G401.6 (cell line): Measurements from ENCODE around the gene ADIPOR2.

ENCODE experiments used
- FAIRE-seq: peaks from 2 replicates; lab custom pipeline; 2012; peaks lifted over from hg19 to GRCh38; lab: Jason Lieb, UNC

Gene ADIPOR2

DNA sequence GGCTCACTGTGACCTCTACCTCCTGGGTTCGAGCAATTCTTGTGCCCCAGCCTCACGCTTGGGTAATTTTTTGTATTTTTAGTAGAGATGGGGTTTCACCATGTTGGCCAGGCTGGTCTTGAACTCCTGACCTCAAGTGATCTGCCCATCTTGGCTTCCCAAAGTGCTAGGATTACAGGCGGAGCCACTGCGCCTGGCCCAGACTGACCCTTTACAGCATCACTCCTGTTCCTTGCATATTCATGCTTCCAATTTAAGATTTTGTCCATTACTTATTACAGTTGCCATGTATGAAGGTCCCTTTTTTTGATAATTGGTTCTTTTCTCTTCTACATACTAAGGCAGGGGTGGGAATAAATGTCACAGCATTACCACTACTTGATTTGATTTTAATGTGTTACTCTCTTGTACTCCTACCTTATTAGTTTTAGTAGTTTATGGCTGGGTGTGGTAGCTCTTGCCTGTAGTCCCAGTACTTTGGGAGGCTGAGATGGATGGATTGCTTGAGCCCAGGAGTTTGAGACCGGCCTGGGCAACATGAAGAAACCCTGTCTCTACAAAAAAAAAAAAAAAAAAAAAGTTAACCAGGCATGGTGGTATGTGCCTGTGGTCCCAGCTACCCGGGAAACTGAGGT is 46.9 kb downstream of the ADIPOR2 start:
- FAIRE-seq = no peak

DNA sequence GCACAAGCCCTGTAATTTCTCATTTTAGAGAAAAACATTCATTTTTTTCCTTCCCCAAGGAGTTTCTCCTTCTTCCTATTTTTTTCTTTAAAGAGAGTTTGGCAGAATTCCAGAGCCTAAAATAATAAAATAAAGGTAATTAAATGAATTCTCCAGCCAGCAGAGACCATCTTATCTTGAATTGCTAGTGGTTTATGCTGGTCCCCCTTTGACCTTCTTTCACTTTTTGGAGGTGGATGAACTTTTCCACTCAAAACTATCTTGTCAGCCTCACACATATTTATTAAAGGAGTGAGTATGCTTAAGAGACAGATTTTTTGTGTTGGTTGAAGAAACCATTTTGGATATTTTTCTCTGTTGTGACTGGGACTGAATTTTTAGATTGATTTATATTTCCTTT is 47.6 kb downstream of the ADIPOR2 start:
- FAIRE-seq = no peak

DNA sequence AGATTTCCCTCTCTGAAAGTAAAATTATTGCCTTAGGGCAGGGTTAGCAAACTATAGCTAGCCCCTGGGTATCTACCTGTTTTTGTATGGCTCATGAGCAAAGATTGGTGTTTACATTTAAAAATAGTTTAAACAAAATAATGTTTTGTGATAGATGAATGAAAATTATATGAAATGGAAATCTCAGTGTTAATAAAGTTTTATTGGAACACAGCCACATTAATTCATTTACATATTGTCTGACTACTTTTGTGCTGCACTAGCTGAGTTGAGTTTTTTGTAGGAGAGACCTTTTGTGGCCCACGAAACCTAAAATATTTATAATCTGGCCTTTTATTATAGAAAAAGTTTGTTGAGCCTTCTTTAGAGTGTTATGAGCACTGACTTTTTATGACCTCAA is 48.5 kb downstream of the ADIPOR2 start:
- no peak for FAIRE-seq

DNA sequence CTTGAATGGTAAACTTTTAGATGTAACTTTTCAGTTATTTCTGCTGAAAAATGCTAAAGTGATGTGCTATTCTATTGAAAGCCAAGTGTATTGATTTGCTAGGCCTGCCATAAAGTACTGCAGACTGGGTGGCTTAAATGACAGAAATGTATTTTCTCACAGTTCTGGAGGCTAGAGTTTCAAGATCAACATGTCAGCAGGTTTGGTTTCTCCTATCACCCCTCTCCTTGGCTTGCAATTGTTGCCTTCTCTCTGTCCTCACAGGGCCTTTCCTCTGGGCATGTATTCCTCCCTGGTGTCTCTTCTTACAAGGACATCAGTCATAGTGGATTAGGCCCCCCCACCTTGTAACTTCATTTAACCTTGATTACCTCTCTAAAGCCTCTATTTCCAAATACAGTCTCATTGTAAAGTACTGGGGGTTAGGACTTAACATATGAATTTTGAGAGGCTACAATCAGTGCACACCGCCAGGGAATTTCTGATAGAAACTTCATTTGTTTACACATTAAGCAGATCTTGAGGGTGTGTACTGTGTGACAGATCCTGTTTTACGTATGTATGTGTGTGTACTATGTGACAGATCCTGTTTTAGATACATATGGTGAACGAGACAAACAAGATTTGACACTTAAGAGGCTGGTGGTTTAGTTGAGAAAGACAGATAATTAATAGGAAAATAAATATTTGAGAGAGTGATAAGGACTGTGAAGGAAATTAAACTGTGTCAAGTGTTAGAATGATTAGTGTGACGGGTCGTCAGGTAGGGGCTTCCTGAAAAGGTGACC is 49.5 kb downstream of the ADIPOR2 start:
- FAIRE-seq = no peak

DNA sequence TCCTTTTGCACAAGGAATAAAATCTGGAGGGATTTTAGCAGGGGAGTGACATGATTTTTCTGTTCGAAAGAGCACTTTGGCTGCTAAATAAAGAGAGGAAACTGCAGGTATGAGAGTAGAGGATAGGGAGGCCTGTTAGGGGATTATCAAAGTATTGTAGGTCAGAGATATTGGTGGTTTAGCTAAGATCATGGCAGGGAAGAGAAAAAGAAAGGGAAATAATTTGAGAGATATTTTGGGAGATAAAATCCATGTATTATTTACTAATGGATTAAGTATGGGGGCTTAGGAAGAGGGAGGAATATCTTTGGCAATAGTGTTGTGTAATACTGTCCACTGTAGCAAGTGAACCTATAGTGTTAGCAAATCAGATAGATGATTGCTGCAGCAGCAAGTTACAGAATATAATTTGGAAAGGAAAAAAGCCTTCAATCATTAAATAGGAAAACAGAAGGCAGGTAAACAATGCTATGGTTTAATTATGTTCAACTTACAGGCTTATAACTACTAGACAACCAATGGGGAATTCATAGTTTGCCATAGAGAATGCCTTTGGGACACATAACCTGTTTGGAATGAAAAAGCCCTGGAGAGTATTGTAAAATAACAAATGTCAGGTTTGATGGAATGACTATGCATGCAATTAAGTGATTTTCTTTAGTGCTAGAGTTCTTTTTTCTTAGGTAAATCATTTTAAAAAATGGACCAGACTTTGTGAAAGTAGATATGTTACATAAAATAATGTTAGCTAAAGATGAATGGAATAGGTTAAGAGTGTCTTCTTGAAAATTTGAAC is 50.5 kb downstream of the ADIPOR2 start:
- FAIRE-seq = no peak

DNA sequence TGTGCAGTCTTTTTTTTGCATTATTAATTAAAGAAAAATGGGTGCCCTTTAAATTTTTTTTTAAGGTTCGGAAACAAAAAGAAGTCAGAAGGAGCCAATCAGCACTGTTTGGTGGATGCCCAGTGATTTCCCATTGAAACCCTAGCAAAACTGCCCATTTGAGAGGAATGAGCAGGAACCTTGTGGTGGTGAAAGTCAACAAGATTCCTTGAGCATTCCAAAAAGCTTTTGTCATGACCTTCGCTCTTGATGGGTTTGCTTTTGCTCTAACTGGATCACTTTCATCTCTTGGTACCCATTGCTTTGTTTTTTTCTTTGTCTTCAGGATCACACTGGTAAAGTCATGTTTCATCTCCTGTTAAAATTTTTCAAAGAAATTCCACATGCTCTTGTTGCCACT is 54.1 kb downstream of the ADIPOR2 start:
- no peak for FAIRE-seq

DNA sequence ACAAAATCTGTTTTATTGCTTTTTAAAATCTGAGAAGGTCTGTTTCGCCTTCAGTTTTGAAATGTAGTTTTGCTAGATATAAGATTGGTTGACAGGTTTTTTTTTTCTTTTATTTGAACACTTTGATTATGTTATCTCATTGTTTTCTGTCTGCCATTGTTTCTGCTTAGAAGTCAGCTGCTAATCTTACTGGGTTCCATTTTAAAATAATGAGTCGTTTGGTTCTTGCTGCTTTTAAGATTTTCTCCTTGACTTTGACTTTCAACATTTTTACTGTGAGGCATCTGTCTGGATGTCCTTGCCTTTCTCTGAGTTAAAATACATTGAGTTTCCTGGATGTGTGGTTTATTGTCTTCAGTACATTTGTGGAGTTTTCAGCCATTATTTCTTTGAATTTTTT is 56.7 kb downstream of the ADIPOR2 start:
- FAIRE-seq = no peak

DNA sequence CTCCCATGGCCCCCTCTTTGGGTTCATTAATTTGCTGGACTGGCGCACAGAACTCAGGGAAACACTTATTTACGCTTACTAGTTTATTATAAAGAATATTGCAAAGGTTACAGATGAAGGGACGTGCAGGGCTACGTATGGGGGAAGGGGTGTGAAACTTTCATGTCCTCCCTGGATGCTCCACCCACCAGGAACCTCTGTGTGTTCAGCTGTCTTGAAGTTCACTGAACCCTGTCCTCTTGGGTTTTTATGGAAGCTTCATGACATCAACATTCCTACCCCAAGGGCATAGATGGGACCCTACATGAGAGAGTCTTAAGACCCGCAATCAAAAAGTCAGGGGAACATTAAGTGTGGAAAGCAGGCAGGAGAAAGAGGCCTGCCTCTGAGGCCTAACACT is 58.1 kb downstream of the ADIPOR2 start:
- FAIRE-seq = no peak

DNA sequence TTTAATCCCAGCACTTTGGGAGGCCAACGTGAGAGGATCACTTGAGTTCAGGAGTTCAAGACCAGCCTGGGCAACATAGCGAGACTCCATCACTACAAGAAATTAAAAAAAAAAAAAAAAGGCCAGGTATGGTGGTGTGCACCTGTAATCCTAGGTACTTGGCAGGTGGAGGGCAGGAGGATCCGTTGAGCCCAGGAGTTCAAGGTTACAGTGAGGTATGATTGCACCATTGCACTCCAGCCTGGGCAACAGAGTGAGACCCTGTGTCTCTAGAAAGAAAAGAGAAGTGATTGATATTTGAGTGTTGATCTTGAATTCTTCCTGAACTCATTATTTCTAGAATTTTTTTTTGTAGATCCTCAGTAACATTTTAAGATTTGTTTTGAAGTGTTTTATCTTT is 59.4 kb downstream of the ADIPOR2 start:
- FAIRE-seq = no peak

DNA sequence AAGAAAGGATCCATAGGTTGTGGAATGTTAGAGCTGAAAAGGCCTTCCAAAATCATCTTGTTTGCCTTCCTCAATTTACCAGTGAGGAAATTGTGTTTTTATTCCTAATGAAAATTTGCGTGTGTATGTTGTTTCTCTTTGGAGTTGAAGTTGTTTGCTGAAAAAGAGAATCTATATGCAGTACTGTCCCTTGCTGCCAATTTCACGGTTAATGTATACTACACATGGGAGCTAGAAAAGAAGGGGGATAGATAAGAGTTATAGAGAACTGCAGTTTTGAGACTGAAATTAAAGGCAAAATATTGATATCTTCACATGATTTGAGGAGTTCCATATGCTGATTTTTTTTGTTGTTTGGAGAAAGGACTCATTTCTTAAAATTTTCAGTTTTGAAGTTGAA is 67.5 kb downstream of the ADIPOR2 start:
- FAIRE-seq = no peak

DNA sequence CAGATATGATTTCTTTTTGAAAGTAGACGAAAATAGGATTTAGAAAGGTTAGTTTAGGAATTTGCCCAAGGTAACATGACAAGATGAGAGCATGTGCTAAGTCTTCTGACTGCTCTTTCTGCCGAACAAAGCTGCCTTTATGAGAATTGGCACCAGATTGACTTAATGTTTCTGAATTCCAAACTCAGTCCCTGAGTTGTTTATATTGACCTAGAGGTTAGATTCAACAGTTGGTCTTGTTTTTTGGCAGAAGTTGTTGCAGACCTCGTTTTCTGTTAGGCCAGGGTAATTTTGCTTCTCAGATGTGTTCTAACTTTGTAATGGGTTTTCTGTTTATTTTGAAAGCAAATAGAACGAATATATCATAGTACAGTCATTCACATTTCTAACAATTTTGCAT is 68.0 kb downstream of the ADIPOR2 start:
- no peak for FAIRE-seq

DNA sequence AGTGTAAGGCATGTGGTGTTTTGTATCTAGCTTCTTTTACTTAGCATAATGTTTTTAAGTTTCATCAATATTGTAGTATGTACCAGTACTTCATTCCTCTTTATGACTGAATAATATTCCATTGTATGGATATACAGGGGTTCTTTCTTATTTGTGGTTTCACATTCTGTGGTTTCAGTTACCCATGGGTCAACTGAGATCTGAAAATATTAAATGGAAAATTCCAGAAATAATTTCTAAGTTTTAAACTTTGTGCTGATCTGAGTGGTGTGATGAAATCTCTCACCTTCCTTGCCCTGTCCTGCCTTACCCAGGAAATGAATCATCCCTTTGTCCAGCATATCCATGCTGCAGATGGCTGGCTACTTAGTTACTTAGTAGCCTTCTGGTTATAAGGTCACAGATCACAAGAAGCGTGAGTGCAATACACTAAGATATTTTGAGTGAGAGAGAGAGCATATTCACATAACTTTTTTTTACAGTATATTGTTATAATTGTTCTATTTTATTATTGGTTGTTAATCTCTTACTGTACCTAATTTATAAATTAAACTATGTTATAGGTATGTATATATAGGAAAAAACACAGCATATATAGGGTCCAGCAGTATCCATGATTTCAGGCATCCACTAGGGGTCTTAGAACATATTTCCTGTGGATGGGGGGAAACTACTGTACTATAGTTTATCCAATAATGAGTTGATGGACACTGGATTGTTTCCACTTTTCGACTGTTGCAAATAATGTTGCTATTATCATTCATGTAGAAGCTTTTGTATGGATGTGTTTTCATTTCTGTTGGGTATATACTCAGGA is 69.9 kb downstream of the ADIPOR2 start:
- peak; percentile 17 for FAIRE-seq

DNA sequence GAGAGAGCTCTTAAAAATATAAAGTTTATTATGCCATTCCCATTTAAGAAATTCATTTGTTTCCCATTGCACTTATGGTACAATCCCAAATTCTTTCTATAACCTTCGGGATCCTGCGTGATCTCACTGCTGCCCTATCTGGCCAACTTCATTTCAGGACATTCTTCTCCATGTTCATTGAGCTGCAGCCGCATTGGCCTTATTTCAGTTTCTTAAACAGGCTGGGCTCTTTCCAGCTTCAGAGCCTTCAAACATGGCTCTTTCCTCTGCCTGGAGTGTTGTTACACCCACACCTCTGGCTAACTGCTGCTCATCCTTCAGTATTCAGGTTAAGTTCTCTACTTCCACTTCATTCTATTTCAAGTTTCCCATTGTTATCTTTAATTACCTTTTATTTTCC is 71.0 kb downstream of the ADIPOR2 start:
- FAIRE-seq = no peak

DNA sequence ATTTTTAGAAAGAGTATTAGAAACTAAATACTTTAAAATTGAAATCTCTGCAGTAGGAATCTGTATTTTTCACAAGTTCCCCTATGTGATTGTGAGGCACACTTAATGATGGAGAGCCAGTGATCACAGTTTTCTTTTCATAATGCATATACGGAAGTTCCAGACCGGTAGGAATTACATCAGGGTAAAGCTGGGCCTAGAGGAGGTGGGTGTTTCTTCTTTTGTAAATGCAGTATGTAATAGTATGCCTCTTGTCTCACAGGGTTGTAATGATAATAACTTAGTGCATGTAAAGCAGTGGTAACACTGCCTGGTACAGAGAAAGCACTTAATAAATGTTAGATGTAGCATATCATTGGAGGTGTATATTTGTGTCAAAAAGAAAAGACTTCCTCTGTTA is 72.3 kb downstream of the ADIPOR2 start:
- FAIRE-seq = no peak

DNA sequence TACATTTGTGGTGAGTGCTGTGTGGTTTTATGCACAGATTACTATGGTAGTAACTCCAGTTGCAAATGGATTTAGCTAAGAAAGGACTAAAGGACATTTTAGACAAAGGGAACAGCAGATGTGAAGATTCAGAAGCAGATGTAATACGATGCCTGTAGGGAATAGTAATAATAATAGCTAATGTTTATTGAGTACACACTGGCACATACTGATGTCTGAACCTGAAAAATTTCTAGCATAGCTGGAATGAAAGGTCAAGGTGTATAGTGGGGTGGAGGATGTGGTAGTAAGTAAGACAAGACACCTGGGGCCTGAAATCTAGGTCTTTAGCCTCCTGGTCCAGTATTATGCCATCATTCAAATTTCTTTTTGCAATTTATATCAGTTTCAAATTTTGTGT is 75.2 kb downstream of the ADIPOR2 start:
- FAIRE-seq = no peak

DNA sequence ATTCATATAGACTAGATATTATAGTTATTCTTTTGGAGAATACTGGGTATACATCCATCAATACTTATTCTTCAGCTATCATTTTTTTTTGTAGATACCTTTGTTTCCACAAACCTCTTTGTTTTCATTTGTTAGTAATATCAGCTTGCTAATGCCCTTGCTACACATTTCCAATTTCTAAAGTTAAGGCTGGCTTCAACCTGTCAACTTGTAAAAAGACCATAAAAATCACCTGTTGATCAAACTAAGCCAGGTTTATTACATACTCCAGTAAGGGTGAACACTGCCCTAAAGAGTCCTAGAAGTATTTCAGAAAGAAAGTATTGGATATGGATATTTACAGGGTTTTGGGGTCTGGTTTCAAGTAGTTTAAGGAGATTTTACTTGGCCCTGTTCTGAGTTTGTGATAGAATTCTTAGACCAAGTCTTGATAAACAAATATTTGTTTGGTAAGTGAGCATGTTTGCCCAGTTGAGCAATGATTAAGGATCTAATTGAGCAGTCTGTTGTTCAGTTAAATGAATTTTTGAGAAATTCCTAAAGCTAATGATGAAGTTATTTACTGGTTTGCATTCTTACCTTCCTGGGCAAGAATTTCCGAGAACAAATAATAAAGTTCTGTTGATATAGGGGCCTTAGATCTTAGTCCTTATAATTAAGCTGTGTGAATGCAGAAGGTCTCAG is 76.7 kb downstream of the ADIPOR2 start:
- no peak for FAIRE-seq

DNA sequence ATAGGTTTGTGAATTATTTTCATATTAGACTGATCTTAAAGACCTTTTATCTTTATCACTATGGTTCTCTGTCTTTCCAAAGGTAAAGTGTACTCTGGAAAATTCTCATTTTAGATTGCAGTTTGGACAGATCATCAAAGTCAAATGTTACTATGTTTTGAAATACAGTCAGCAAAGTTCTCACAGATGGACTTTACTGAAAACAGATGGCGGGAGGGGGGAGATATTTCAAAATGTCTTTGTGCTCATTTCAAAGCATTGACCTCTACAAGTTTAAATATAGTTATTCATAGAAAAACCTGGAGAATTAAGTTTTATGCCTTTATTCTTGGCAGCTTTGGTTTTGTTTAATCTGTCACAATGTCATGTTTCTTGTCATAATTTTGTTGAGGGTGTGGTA is 77.7 kb downstream of the ADIPOR2 start:
- FAIRE-seq = no peak

DNA sequence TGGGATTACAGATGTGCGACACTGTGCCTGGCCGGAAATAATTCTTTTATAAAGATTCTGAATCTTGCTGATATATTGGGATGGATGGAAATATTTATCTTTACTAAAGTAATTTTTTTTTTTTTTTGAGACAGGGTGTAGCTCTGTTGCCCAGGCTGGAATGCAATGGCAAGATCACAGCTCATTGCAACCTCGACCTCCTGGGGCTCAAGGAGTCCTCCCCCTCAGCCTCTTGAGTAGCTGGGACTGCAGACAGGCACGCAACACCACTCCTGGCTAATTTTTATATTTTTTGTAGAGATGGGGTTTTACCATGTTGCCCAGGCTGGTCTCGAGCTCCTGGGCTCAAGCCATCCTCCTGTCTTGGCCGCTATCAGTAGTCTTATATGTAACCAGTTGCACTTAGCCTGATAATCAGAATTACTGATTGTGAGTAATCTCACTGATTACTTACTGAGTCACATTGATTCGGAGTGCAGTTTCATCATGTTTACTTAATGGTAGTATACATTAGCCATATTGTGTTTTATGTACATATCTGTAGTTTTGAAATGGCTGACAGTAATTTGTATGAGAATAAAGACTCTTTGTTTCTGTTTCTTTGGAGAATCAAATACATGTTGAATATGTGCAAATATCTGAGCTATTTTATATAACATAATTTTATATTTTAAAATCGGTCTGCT is 79.1 kb downstream of the ADIPOR2 start:
- FAIRE-seq = no peak

DNA sequence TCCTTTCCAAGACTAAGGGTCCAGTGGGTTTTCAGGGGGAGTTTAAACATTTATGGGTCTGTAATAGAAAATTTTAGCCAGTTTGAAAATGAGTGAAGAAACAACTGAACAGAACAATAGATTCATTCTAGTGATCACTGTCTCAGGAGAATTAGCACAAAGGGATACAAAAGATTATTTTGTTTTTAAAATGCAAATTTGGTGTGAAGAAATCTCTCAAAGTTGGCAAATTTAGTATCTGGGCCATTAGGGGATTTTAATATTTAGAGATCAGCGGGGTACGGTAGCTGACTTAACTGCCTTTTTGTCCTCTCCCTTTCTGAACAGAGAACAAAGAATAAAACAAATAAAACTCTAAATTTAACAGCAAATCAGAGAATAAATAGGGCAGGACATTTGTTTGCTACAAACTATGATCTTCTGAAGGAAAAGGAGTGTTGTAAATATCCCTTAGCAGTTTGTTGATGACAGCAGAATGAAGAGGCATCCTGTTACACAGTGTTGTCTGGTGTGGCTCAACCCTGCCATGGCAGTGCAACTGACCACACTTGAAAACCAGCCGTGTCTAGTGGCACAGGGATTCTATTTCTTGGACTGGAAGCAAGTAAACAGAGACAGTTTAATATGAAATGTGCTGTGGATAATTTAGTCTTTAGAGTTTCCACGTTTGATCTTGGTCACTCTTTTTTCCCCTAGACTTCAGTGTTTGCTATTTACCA is 83.2 kb downstream of the ADIPOR2 start:
- FAIRE-seq = no peak

DNA sequence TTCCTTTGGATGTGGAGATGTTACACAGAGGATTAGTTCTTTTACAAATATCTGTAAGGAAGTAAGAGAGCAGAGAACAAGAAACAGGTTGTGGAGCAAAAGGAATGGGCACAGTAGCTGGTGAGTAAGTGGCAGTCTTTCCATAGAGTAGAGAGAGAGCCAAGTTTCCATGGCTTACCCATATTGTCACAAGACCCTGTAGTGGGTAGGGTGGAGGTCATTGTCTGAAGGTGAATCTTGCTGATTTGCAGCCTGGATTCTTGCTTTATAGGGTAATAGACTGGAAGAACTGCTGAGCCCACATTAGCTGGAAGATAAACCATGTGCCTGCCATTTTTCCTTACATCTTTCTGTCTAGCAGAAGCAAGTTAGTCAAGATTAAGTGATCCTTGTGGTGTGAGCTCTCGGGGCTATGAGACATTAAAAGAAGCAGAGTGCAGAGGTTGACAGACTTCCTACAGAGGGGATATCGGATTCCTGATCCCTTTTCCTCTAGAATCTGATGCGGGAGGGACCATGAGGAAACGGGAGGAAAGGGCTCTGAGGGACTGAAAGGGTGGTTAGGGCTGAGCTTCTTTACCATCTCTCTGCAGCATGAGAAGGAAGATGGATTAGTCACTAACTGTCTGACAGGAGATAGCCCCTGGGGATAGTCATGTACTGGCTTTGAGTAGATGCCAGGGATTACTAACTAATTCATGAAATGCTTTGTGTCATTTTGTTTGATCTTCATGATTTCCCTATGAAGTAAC is 85.5 kb downstream of the ADIPOR2 start:
- FAIRE-seq = no peak
